ENCODE data around the gene EFHC1.

EFHC1 gene

DNA sequence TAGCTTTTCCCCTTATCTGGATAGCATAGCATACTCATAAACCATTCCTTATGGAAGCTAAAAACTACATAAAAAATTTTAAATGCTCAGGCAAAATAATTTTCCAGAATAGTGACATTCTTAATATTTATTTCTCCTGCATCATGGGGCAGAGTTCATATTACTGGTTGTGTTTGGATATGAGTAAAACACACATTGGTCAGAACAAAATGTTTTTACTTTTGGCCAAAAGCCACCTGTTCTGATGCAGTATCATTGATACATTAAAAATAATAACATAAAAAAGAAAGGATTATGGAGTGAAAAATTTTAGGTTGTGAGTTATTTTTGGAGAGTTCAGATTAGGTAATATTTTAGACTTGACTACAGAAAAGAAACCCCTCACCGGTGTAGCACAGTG is 123.1 kb downstream of the EFHC1 start:
- DNase-seq, result no peak

GRCh38 chr6:52543729-52544601 is 123.8 kb downstream of the EFHC1 start:
- no peak for DNase-seq

DNA sequence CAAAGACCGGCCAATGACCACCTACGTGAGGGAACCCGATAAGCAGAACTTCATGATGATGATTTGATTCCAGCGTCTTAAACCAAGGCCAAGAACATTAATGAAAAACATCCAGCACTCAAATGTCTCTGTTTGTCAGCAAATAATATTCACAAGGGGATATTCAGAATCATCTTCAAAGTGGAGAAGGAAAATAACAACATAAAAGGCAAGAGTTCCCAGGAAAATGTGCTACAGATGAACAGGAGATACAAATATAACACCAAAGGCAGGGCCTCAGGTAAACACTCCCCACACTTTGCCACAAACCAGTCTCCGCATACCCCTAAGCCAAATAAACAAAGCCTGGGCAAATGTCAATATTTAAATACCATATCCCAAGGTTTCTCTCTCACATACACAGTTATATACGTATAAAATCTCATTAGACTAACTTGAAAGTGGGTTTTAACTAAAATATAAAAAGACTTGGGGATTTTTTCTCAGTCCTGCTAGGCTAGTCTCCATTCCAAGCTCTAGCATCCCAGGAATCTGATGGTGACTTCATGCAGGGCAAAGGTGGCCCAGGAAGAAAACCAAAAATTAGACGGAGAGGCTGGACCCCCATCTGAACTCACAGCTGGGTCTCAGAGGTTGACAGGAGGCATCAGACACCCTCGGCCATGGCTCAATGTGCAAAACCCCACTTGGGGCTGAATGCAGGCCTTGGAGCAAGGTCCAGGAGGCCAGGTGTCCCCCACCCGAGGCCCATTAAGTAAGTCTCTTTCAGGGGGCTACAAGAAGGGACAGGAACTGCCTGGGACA is 124.7 kb downstream of the EFHC1 start:
- DNase-seq, result no peak

- DNase-seq, result no peak
Observed at GRCh38 chr6:52545406-52546119, 125.4 kb downstream of the EFHC1 start.

DNA sequence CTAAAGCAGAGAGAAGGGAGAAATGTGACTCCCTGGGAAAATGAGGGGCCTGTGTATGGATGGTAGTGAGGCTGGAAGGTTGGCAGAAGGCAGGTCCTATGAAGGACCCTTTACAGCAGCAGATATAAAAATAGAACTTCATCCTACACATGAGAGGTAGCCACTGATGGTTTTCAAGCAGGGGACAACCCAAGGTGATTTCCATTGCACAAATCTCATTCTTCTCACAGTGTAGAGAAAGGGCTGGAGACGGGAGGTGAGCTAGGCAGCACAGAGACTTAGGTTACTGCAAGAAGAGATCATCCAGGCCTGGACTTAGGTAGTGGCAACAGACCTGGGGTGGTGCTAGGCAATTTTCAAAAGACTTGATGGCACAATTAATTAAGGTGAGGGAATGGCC is 126.0 kb downstream of the EFHC1 start:
- no peak for DNase-seq

GRCh38 chr6:52546678-52547077 is 126.5 kb downstream of the EFHC1 start:
- no peak for DNase-seq

- no peak for DNase-seq
Observed at GRCh38 chr6:52547647-52548352, 127.7 kb downstream of the EFHC1 start.

DNA sequence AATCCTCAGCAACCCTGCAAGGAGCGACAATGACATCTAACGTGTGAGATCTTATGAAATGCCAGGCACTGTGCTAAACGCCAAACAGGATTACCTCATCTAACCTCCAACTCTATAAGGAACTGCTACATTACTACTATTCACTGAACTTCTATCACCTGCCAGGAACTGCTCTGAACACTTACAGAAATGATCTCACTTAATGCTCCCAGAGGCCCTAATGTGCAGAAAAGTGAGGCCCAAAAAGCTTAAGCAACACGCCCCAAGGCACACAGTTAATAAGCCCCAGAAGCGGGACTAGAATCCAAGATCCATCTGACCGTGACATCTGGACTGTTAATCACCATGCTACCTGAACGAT is 128.2 kb downstream of the EFHC1 start:
- no peak for DNase-seq

GRCh38 chr6:52548999-52549398 is 128.9 kb downstream of the EFHC1 start:
- no peak for DNase-seq

- DNase-seq, result no peak
Observed at GRCh38 chr6:52549428-52549827, 129.3 kb downstream of the EFHC1 start.

GRCh38 chr6:52550014-52550575 is 130.0 kb downstream of the EFHC1 start:
- no peak for DNase-seq

DNA sequence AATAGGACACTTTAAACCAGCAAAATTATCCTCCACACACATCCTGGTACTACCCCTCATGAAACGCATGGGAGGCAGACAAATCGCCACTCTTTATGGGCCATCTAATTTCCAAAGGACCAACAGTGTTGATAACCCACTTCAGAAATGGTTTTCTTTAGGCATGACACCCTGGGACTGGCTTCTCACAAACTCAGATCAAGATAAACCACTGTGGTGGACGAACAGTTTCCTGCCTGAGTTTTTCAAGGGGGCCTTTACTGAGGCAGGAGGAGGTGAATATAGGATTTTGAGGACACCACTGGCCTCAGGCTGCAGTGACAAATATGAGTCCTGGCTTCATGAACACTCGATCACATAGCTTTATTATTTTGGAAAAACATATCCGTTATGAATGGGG is 130.7 kb downstream of the EFHC1 start:
- DNase-seq, result no peak

DNA sequence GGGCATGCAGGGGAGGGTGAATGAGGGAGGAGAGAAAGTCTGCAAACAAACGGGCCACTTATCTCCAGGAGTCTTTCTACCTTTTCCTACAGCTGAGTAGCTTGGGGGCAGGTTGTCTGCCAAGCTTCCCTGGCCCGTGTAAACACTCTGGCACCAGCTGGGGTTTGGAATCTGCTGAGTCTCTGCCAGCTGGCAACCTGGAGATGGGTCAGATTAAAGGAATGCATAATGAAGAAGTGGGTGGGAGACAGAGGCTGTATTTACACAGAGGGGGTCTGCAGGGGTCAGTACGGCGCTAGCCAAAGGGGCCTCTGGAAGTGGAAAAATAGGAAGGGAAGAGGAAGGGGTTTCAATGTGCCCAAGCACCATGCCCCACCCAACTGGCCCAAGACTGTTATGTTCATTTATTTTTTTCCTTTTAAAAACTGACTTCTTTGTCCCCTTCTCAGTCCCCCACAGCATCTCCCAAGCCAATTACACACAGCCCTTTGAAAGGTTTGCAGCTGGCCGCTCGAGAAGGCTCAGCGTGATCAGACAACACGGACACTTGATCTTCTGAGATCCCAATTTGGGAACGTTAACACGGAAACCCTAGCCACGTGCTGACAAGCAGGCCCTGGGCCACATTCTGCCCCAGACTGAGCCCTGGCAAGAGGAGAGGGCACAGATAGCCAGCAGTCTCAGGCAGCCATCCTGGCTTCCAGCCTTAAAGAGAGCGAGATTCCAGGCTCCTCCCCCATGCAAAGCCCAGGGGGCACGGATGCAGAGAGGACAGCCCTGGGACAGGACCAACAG is 131.5 kb downstream of the EFHC1 start:
- DNase-seq, result peak; percentile 87

DNA sequence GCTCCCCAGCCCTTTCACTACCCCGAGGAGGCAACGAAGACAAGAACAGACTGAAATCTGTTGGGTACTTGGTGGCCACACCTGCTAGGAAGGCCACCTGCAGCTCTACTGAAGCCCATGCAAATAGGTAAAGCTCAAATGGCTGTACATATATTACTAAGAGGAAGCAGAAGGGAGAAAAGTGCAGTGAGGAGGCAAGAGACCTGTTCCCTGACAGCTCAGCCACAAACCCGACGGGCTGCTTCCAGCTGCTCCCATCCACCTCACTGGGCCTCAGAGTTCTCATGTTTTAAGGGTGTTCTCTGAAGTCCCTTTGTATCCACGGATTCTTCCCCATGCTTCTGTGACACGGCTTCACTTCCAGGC is 132.1 kb downstream of the EFHC1 start:
- DNase-seq, result no peak

DNA sequence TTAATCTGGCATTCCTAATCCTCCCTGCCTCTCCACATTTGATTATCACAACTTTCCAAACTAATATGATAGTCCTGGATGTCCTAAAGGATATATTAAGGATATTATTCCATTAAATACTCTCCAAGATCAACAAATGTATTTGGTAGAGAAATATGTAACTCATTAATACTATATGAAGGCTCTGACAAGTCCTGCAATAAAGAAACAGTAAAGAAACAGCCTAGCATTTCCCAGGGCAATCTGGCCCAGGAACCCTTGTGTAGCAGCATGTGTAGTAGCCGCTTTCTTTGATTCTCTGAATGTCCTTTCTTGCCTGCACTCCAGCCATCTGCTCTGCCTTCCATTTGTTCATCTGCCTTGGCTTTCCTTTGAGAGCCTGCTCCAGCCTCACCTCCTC is 133.0 kb downstream of the EFHC1 start:
- no peak for DNase-seq

GRCh38 chr6:52553719-52554118 is 133.6 kb downstream of the EFHC1 start:
- no peak for DNase-seq

- DNase-seq, result no peak
Observed at GRCh38 chr6:52554684-52555280, 134.6 kb downstream of the EFHC1 start.

GRCh38 chr6:52555518-52556233 is 135.5 kb downstream of the EFHC1 start:
- no peak for DNase-seq

DNA sequence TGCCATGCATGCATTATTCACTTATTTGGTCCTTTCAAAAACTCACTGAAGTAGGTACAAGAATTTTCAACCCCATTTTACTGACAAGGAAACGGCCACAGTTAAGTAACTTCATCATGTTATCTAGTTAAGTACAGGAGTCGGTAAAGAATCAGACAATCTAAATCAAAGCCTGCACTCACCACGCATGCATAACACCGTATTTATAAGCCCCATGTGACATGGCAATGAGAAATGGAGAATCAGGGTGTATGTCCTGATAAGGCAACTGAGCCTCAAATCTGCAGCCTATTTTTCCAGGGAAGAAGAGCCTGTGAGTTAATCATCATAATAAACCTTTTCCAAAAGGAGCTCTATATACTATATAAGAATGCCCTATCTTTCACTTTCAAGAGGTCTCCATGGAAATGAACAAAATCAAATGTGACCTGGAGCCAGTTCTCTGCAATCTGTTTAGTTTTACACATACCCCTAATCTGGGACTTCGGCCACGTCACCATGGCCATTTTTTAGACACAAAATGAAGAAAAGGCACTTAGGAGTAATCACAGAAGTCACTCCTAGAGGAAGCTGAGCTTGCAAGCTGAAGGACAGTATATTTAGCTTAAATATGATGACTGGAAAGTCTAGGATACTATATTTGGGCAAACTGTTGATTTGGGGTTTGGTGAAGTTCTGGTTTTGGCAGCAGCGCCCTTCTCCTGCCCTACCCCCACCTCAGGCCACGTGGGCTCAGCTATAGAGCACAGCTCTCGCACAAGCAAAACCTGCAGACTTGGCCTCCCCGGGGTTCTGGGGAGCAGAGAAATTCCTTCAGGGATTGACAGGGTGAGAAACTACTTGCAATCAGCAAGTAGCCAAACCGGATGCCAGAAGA is 137.5 kb downstream of the EFHC1 start:
- no peak for DNase-seq

Data from COR-L47 (cell line).